Measurements from ENCODE around the gene KIF2C. TPM values are rescaled to one million over a fixed set of nuclear protein-coding genes. Genes with fewer than 3 reads are reported as not detected.

The KIF2C gene
- total and polyA plus RNA-seq, 4 experiments from 2014 or later, result 0.16 to 1.5 (median 1.4) TPM; not detected in 1

- Histone ChIP-seq H3K36me3 (ENCODE audit: insufficient read depth, low read length) (peaks cover 9% of the 10 kb centered on the region), H3K4me3 (ENCODE audit: low read length in 2 of 2) (peak overlapping the region in 1 of 2 donors; percentile 52), H3K27ac (ENCODE audit: low read depth, low read length) (peak overlapping the region; percentile 45), H3K9me3 (ENCODE audit: control insufficient read depth in 1 of 2, low read length in 2 of 2) (no peaks in the 10 kb centered on the region), H3K4me1 (ENCODE audit: insufficient read depth, low read length) (peaks cover 39% of the 10 kb centered on the region), H3K27me3 (ENCODE audit: insufficient read depth, low read length) (no peaks in the 10 kb centered on the region)
- peak in 4 of 5 donors; percentile 29 to 55 (median 30) for DNase-seq
- peak overlapping the region; percentile 65 to 88 (median 83) for H3K27ac Mint-ChIP-seq
- no peaks in the 10 kb centered on the region for H3K27me3 Mint-ChIP-seq
- POLR2A ChIA-PET (ENCODE audit: partially characterized antibody), result interaction anchor here (0.8 to 10.3 kb wide), 15 partner anchors 8 to 543 kb away, joined by 3 to 110 read pairs (median 17); partner anchors contain the start of genes ARMH1, BTBD19, DYNLT4 and EIF2B3
- H3K4me1 Mint-ChIP-seq, result peaks cover 23 to 44% (median 31%) of the 10 kb centered on the region in 4 donors
- CTCF ChIA-PET (ENCODE audit: partially characterized antibody), result interaction anchor here (0.6 to 9.2 kb wide), 16 partner anchors 9 to 519 kb away, joined by 3 to 75 read pairs (median 5); partner anchors contain the start of genes BTBD19, HECTD3, PLK3 and RNU5D-1
- peaks cover 7 to 25% of the 10 kb centered on the region in 2 donors for H3K36me3 Mint-ChIP-seq
- H3K9me3 Mint-ChIP-seq, result no peaks in the 10 kb centered on the region
- peak overlapping the region; percentile 78 to 86 (median 82) for H3K4me3 Mint-ChIP-seq
- intact Hi-C loops (cut with micrococcal nuclease), result loop anchor here (1.0 to 5.0 kb wide), 4 partner anchors 9 to 708 kb away; partner anchors contain the start of genes EIF2B3, RNU5D-1, RPS8 and TESK2
These were observed 44.7 kb downstream of the KIF2C start for GRCh38 chr1:44784094-44785028.

GRCh38 chr1:44785029-44785380 is 45.4 kb downstream of the KIF2C start:
- H3K9me3 ChIP-seq (ENCODE audit: control insufficient read depth in 1 of 2, low read length in 2 of 2), result no peaks in the 10 kb centered on the region
- H3K4me1 Mint-ChIP-seq, result peaks cover 23 to 44% (median 31%) of the 10 kb centered on the region in 4 donors
- no peak overlapping the region for H3K4me3 ChIP-seq (ENCODE audit: low read length in 2 of 2)
- DNase-seq, result no peak
- intact Hi-C loops (cut with micrococcal nuclease), result loop anchor here (2.0 to 5.0 kb wide), 3 partner anchors 54 to 707 kb away; partner anchors contain the start of genes EIF2B3, RNU5D-1 and TESK2
- peak overlapping the region; percentile 65 to 88 (median 83) for H3K27ac Mint-ChIP-seq
- ChIA-PET CTCF (ENCODE audit: partially characterized antibody) (interaction anchor here (0.9 to 9.2 kb wide), 15 partner anchors 9 to 519 kb away, joined by 3 to 75 read pairs (median 5); partner anchors contain the start of genes BTBD19, HECTD3, PLK3 and RNU5D-1), POLR2A (ENCODE audit: partially characterized antibody) (interaction anchor here (1.0 to 10.3 kb wide), 15 partner anchors 8 to 542 kb away, joined by 3 to 110 read pairs (median 17); partner anchors contain the start of genes BTBD19, DYNLT4, EIF2B3 and HECTD3)
- no peaks in the 10 kb centered on the region for H3K27me3 Mint-ChIP-seq
- H3K4me3 Mint-ChIP-seq, result peak overlapping the region; percentile 39 to 86 (median 82)
- no peaks in the 10 kb centered on the region for H3K9me3 Mint-ChIP-seq
- H3K36me3 Mint-ChIP-seq, result peaks cover 5 to 21% of the 10 kb centered on the region in 2 donors
- no peaks in the 10 kb centered on the region for H3K27me3 ChIP-seq (ENCODE audit: insufficient read depth, low read length)
- peaks cover 9% of the 10 kb centered on the region for H3K36me3 ChIP-seq (ENCODE audit: insufficient read depth, low read length)
- peaks cover 39% of the 10 kb centered on the region for H3K4me1 ChIP-seq (ENCODE audit: insufficient read depth, low read length)
- peak overlapping the region; percentile 45 for H3K27ac ChIP-seq (ENCODE audit: low read depth, low read length)

- no peaks in the 10 kb centered on the region for H3K27me3 ChIP-seq (ENCODE audit: insufficient read depth, low read length)
- DNase-seq, result peak in 1 of 5 donors; percentile 33
- H3K4me3 Mint-ChIP-seq, result peak overlapping the region; percentile 75 to 86 (median 82)
- H3K36me3 Mint-ChIP-seq, result peaks cover 0 to 15% of the 10 kb centered on the region in 2 donors
- CTCF ChIA-PET (ENCODE audit: partially characterized antibody), result interaction anchor here (0.9 to 9.2 kb wide), 14 partner anchors 8 to 518 kb away, joined by 3 to 75 read pairs (median 5); partner anchors contain the start of genes BTBD19, HECTD3, RNU5D-1 and RPS8
- peak overlapping the region; percentile 53 for H3K27ac ChIP-seq (ENCODE audit: low read depth, low read length)
- intact Hi-C loops (cut with micrococcal nuclease), result loop anchor here (2.0 to 5.0 kb wide), 4 partner anchors 51 to 707 kb away; partner anchors contain the start of genes EIF2B3, RNU5D-1 and TESK2
- POLR2A ChIA-PET (ENCODE audit: partially characterized antibody), result interaction anchor here (0.7 to 10.3 kb wide), 15 partner anchors 9 to 226 kb away, joined by 3 to 110 read pairs (median 17); partner anchors contain the start of genes BTBD19, DYNLT4, EIF2B3 and HECTD3
- H3K9me3 Mint-ChIP-seq, result no peaks in the 10 kb centered on the region
- H3K36me3 ChIP-seq (ENCODE audit: insufficient read depth, low read length), result peaks cover 9% of the 10 kb centered on the region
- H3K4me1 Mint-ChIP-seq, result peaks cover 23 to 41% (median 29%) of the 10 kb centered on the region in 4 donors
- H3K9me3 ChIP-seq (ENCODE audit: control insufficient read depth in 1 of 2, low read length in 2 of 2), result no peaks in the 10 kb centered on the region
- peaks cover 39% of the 10 kb centered on the region for H3K4me1 ChIP-seq (ENCODE audit: insufficient read depth, low read length)
- H3K27ac Mint-ChIP-seq, result peak overlapping the region; percentile 65 to 91 (median 83)
- H3K27me3 Mint-ChIP-seq, result no peaks in the 10 kb centered on the region
- peak overlapping the region in 1 of 2 donors; percentile 68 for H3K4me3 ChIP-seq (ENCODE audit: low read length in 2 of 2)
These were observed 46.0 kb downstream of the KIF2C start for GRCh38 chr1:44785501-44786137.

- no peaks in the 10 kb centered on the region for H3K27me3 Mint-ChIP-seq
- Histone ChIP-seq H3K27me3 (ENCODE audit: insufficient read depth, low read length) (no peaks in the 10 kb centered on the region), H3K27ac (ENCODE audit: low read depth, low read length) (peak overlapping the region; percentile 53), H3K4me1 (ENCODE audit: insufficient read depth, low read length) (peaks cover 39% of the 10 kb centered on the region), H3K36me3 (ENCODE audit: insufficient read depth, low read length) (peaks cover 3% of the 10 kb centered on the region), H3K9me3 (ENCODE audit: control insufficient read depth in 1 of 2, low read length in 2 of 2) (no peaks in the 10 kb centered on the region), H3K4me3 (ENCODE audit: low read length in 2 of 2) (peak overlapping the region; percentile 52 to 68)
- H3K4me1 Mint-ChIP-seq, result peaks cover 22 to 37% (median 28%) of the 10 kb centered on the region in 4 donors
- peak overlapping the region; percentile 41 to 95 (median 88) for H3K27ac Mint-ChIP-seq
- intact Hi-C loops (cut with micrococcal nuclease), result loop anchor here (2.0 to 5.0 kb wide), 3 partner anchors 51 to 706 kb away; partner anchors contain the start of genes EIF2B3 and TESK2
- peak overlapping the region; percentile 73 to 83 (median 80) for H3K4me3 Mint-ChIP-seq
- CTCF ChIA-PET (ENCODE audit: partially characterized antibody), result interaction anchor here (1.2 to 9.2 kb wide), 16 partner anchors 7 to 517 kb away, joined by 3 to 75 read pairs (median 6); partner anchors contain the start of genes BTBD19, EIF2B3, HECTD3 and PLK3
- H3K36me3 Mint-ChIP-seq, result peaks cover 0 to 10% of the 10 kb centered on the region in 2 donors
- DNase-seq, result peak; percentile 72 to 84 (median 80)
- POLR2A ChIA-PET (ENCODE audit: partially characterized antibody), result interaction anchor here (0.7 to 10.3 kb wide), 19 partner anchors 10 to 736 kb away, joined by 3 to 110 read pairs (median 6); partner anchors contain the start of genes BTBD19, DYNLT4, EIF2B3 and HECTD3
- H3K9me3 Mint-ChIP-seq, result no peaks in the 10 kb centered on the region
These were observed 46.7 kb downstream of the KIF2C start for GRCh38 chr1:44786138-44786840.

GRCh38 chr1:44786841-44787426 is 47.3 kb downstream of the KIF2C start:
- intact Hi-C loops (cut with micrococcal nuclease), result loop anchor here (2.0 to 5.0 kb wide), 3 partner anchors 50 to 705 kb away; partner anchors contain the start of genes EIF2B3 and TESK2
- Histone ChIP-seq H3K27ac (ENCODE audit: low read depth, low read length) (peak overlapping the region; percentile 53), H3K4me3 (ENCODE audit: low read length in 2 of 2) (peak overlapping the region; percentile 52 to 68), H3K9me3 (ENCODE audit: control insufficient read depth in 1 of 2, low read length in 2 of 2) (no peaks in the 10 kb centered on the region), H3K36me3 (ENCODE audit: insufficient read depth, low read length) (no peaks in the 10 kb centered on the region), H3K27me3 (ENCODE audit: insufficient read depth, low read length) (no peaks in the 10 kb centered on the region), H3K4me1 (ENCODE audit: insufficient read depth, low read length) (peaks cover 39% of the 10 kb centered on the region)
- Mint-ChIP-seq H3K4me3 (peak overlapping the region in 7 of 8 donors; percentile 75 to 83 (median 82)), H3K36me3 (peaks cover 0 to 5% of the 10 kb centered on the region in 2 donors), H3K27ac (peak overlapping the region; percentile 15 to 95 (median 87)), H3K27me3 (no peaks in the 10 kb centered on the region), H3K9me3 (no peaks in the 10 kb centered on the region), H3K4me1 (peaks cover 22 to 34% (median 28%) of the 10 kb centered on the region in 4 donors)
- DNase-seq, result no peak
- ChIA-PET POLR2A (ENCODE audit: partially characterized antibody) (interaction anchor here (0.9 to 10.3 kb wide), 16 partner anchors 11 to 735 kb away, joined by 3 to 110 read pairs (median 14); partner anchors contain the start of genes BTBD19, DYNLT4, EIF2B3 and HECTD3), CTCF (ENCODE audit: partially characterized antibody) (interaction anchor here (0.7 to 9.2 kb wide), 13 partner anchors 10 to 515 kb away, joined by 3 to 75 read pairs (median 5); partner anchors contain the start of genes BTBD19, EIF2B3, HECTD3 and PLK3)
